GM12872 (cell line): ENCODE results near the gene TMEM151B.

Source experiments
- CTCF ChIP-seq: IDR thresholded peaks from 3 replicates; pipeline ENCODE4 v1.5.1; 2011; ENCODE audit warnings: low read depth, mild to moderate bottlenecking, low read length, moderate library complexity; ENCODE audit not compliant: insufficient read depth

TMEM151B gene

GRCh38 chr6:44289726-44290260, 19.5 kb downstream of the TMEM151B start:
- TF ChIP-seq CTCF, result no peak

GRCh38 chr6:44291841-44292240, 21.6 kb downstream of the TMEM151B start:
- TF ChIP-seq CTCF, result no peak

DNA sequence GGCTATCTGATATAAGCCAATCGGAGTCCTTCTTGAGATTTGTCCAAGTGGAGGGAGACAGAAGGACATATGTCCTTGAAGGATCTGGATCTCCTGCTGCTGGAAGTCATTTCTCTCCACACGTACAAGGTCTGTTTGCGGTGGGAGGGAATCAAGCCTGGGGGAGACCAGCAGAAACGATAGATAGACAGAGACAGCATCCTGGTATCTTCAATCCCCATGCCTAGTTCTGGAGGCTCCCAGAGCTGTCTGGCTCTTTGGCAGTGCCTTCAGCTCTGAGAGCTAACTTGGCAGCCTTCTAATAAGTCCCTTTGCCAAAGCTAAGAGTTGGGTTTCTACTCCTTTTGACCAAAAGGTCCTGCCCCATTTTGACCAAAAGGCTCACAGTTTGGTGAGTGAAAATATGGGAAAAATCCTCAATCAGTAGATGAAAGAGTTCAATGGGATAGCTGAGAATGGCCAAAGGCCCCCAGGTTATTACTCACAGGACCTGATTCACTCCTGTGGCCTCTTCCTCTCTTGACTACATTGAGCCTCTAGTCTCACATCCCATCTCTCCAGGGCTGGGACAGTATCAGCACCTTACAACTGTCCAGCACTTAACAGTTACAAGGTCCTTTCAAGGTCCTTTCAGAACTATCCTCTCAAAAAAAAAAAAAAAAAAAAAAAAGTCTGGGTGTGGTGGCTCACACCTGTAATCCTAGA, 22.6 kb downstream of the TMEM151B start:
- TF ChIP-seq CTCF, result no peak

GRCh38 chr6:44294832-44295791, 24.9 kb downstream of the TMEM151B start:
- no peak for TF ChIP-seq CTCF

DNA sequence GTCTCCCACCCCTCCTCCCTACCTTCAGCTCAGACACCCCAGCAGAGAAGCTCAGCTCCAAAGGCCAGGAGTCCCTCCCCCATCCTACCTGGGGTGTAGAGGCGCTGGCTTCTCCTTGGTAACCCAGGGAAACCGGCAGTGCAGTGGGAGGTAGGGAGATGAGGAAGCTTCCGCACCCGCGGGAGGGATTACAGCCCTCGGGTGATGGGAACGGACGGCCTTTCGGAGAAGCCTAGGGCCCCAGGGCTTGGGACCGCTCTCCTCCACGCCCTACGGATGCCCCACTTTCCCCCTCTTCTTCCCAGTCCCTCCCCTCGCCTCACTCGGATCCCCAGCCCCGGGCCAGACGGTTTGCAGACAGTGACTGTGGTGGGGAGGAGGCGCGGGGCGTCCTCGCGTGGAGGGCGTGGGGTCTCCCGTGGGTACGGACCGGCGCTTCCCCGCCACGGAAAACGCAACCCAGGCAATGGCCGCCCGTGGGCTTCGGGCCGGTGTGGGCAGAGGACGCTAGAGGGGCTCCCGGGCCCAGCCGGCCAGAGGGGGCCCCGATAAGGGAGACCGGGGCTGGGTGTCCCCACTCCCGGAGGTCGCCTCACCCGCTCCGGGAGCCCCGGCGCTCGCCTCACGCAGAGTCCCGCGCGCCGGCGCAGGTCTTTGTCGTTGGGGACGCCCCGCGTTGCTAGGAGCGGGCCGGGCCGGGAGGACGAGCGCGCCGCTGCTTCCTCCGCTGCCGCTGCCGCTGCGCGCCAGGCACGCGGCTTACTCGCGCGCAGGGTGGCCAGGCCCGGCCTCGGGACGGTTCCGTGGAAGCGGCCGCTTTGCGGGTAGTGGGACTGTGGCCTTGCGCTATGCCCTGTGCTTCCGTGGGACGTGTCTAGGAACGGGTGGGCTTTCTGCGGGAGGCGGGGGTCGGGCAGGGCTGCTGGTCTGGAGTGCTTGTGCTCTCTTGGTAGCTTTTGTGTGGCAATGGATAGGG, 27.1 kb downstream of the TMEM151B start:
- no peak for TF ChIP-seq CTCF

- TF ChIP-seq CTCF, result no peak
Observed at GRCh38 chr6:44298055-44298803, 28.0 kb downstream of the TMEM151B start.
